ENCODE results near the gene ABCG8. TPM values are rescaled to one million over a fixed set of nuclear protein-coding genes. Genes with fewer than 3 reads are reported as not detected.

ABCG8 gene
- total and polyA plus RNA-seq, 11 donors: 0.07 TPM; not detected in 10

GRCh38 chr2:43824512-43824911 lies 14.3 kb upstream of the ABCG8 start:
- no peak overlapping the region for H3K27ac ChIP-seq
- 84 to 93% (median 91%) methylated on average over 2 of the region's 2 CpGs for WGBS, 4 donors
- DNase-seq: no peak
- no peaks in the 10 kb centered on the region for H3K36me3 ChIP-seq
- no peak for TF ChIP-seq POLR2A (IDR thresholded peaks at IDR 0.05)
- no peaks in the 10 kb centered on the region for H3K9me3 ChIP-seq
- intact Hi-C loops (cut with DNase I): no loop called here
- H3K27me3 ChIP-seq: peaks cover 0 to 8% (median 0%) of the 10 kb centered on the region in 9 donors
- no peaks in the 10 kb centered on the region for H3K4me1 ChIP-seq
- ATAC-seq: no peak
- no peak overlapping the region for H3K4me3 ChIP-seq

- WGBS, 4 donors: 84 to 88% (median 86%) methylated on average over 12 of the region's 12 CpGs
- no peak for ATAC-seq
- Histone ChIP-seq H3K4me1 (no peaks in the 10 kb centered on the region), H3K27ac (no peak overlapping the region), H3K9me3 (no peaks in the 10 kb centered on the region), H3K27me3 (peaks cover 0 to 13% (median 0%) of the 10 kb centered on the region in 9 donors), H3K4me3 (no peak overlapping the region), H3K36me3 (no peaks in the 10 kb centered on the region)
- DNase-seq: no peak
- no peak for TF ChIP-seq POLR2A (IDR thresholded peaks at IDR 0.05)
- no peak for TF ChIP-seq CTCF (IDR thresholded peaks at IDR 0.05)
- intact Hi-C loops (cut with DNase I): no loop called here
These were observed 13.7 kb upstream of the ABCG8 start for GRCh38 chr2:43824951-43825493.

GRCh38 chr2:43825841-43826240 lies 12.9 kb upstream of the ABCG8 start:
- Histone ChIP-seq H3K27ac (no peak overlapping the region), H3K4me3 (no peak overlapping the region), H3K4me1 (no peaks in the 10 kb centered on the region), H3K9me3 (no peaks in the 10 kb centered on the region), H3K27me3 (peaks cover 0 to 21% (median 0%) of the 10 kb centered on the region in 9 donors), H3K36me3 (no peaks in the 10 kb centered on the region)
- DNase-seq (no peak), ATAC-seq (no peak)
- TF ChIP-seq POLR2A (IDR thresholded peaks at IDR 0.05) (no peak), CTCF (IDR thresholded peaks at IDR 0.05) (no peak)
- WGBS, 4 donors: 75 to 77% (median 77%) methylated on average over 3 of the region's 3 CpGs
- intact Hi-C loops (cut with DNase I): no loop called here

GRCh38 chr2:43826305-43827250 lies 12.2 kb upstream of the ABCG8 start:
- ATAC-seq (no peak), DNase-seq (no peak)
- no peak overlapping the region for H3K27ac ChIP-seq
- H3K27me3 ChIP-seq: peaks cover 0 to 28% (median 6%) of the 10 kb centered on the region in 9 donors
- no peaks in the 10 kb centered on the region for H3K36me3 ChIP-seq
- TF ChIP-seq POLR2A (IDR thresholded peaks at IDR 0.05) (no peak), CTCF (IDR thresholded peaks at IDR 0.05) (no peak)
- no peak overlapping the region for H3K4me3 ChIP-seq
- peaks cover 0 to 3% (median 0%) of the 10 kb centered on the region in 12 donors for H3K4me1 ChIP-seq
- intact Hi-C loops (cut with DNase I): no loop called here
- no peaks in the 10 kb centered on the region for H3K9me3 ChIP-seq
- 93 to 95% (median 94%) methylated on average over 17 of the region's 17 CpGs for WGBS, 4 donors
